ENCODE results near the gene IFNA1.
"Not testable (repeated sequence)": the region's sequence is repeated elsewhere in the genome, so short reads cannot be mapped to it uniquely, and the experiment has no call there.

IFNA1 gene

DNA sequence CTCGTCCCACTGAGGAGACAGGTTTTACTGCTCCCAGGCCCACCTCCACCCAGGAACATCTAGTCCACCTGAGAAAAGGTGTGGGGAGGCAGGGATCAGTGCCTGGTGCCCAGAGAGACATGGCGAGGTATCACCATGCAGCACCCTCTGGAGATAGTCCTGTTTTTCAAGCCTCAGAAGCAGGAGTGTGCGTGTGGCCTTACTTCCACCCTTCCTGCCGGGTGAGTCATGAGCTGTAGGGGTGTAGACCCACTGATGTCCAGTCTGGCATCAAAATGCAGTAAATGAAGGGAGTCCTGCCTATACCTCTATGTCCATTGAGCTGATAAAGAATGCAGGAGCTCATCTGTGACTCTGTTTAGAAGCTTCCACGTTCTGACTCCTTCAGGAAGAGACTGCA lies 9.1 kb downstream of the IFNA1 start:
- DNase-seq, result not testable (repeated sequence)

DNA sequence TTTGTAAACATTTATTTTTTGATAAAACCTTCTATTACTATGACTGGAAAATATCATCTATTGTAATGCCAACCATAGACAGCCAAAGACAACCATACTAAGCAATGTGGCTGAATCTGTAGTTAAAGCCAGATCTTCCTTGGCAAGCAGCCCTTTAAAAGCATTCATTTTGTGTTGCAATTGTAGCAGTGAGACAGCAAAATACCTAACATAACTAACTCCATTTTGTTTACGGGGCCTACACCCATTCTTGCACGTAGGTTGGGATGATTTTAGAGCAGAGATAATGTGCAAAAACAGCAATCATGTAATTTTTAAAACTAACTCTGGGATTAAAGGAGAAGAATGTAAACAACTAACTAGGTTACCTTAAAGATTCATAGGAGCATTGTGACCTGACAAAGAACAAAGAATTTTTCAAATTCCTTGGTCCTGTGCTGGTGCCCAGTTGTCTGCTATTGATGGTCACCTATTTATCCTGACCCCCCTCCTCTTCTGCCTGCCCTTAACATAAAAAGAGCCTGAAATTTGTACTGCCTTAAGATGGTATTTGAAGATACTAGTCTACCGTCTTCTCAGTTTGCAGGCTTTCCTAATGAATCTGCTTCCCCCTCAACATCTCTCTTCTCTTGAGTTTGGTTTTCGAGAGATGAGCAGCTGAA lies 10.6 kb downstream of the IFNA1 start:
- DNase-seq, result no peak

DNA sequence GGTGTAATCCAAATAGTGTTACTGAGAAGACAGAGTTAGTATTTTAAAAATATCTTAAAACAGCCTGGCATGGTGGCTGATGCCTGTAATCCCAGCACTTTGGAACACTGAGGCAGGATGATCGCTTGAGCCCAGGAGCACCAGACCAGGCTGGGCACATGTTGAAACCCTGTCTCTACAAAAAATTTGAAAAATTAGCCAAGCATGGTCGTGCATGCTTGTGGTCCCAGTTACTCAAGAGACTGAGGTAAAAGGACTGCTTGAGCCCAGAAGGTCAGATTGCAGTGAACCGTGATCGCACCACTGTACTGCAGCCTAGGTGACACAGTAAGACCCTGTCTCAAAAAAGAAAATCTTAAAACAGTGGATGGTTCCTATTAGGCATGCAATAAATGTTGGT lies 12.4 kb downstream of the IFNA1 start:
- no peak for DNase-seq

DNA sequence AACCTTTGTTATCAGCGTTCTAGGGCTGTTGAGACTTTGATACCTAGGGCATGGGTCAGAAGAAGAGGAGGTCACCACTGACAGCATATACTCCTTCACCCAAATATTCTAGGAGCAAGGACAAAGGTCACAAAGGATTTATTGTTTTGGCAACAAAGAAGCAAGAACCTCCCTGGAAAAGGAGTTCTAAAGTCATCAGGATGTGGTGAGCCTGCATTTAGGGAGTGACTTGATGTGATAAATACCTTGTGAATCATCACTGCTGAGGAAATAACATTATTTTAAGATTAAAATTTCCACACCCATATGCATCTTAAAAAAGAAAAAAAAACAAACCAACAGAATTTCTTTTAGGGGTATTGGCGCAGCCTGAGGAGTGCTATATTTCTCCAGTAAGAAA lies 13.9 kb downstream of the IFNA1 start:
- no peak for DNase-seq

DNA sequence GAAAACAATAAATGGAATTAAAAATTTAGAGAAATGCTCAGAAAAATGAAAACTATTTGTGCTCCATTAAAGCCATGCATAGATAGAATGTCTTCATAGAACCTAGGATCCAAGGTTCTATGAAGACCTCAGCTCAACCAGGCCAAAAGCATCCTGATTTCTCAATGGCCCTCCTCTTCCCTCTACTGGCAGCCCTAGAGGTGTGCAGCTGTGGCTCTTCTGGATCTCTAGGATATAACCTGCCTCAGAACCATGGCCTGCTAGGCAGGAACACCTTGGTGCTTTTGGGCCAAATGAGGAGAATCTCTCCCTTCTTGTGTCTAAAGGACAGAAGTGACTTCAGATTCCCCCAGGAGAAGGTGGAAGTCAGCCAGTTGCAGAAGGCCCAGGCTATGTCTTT lies 15.1 kb downstream of the IFNA1 start:
- no peak for DNase-seq

DNA sequence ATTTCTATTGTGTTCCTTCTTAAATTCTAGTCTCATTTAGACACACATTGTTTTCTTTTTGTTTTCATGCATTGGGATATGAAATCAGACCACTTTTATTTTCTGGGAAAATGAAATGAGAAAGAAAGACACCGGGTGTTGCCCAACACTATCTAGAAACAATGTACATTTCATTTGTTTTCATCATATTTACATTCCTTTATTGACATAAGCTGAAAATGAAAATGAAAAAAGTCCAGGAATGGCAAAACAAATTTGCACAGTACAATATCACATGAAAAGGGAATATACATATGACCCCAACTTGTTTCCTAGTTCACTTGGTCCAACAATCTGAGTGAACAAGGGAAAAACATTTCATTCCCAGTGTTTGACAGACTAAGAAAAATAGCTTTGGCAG lies 21.1 kb downstream of the IFNA1 start:
- no peak for DNase-seq

DNA sequence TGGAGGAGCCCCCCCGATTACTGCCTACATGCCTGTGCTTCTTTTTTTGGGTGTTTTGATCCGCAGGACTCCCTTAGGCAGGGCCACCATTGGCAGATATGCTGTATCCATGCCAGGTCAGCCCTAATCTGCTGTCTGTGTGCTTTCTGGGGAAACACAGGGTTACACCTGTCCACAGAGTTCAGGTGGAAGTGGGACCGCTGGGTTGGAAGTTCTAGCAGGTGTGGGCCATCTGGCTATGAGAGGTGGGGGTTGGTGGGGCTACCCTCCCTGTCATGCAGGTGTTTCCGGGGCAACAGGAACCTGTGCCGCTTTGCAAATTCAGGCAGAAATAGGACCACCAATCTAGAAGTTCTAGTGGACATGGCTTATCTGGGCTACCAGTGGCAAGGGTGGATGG lies 24.9 kb downstream of the IFNA1 start:
- DNase-seq, result no peak

DNA sequence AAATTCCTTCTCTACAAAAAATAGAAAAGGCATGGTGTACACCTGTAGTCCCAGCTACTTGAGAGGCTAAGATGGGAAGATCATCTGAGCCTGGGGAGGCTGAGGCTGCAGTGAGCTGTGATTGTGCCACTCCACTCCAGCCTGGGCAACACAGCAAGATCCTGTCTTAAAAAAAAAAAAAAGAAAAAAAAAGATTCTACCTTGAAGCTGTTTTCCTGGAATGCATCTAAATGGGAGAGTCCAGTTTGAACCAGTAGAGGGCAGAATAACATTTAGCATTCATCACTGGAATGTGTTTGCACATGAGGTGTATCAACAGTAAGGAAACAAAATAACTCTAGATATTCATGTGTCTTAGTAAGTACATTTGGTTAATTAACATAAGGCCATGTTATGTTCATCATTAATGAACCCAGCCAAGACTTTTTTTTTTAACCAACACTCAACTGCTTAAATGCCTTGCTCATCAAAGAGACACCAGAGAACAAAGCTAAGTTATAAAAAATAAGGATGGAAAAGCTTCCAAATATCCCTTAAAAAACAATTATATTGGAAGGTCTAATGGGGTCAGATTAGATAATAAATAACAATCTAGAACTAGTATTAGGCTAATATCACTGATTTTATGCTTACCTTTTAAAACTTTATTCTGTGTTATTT lies 25.8 kb downstream of the IFNA1 start:
- DNase-seq, result no peak

DNA sequence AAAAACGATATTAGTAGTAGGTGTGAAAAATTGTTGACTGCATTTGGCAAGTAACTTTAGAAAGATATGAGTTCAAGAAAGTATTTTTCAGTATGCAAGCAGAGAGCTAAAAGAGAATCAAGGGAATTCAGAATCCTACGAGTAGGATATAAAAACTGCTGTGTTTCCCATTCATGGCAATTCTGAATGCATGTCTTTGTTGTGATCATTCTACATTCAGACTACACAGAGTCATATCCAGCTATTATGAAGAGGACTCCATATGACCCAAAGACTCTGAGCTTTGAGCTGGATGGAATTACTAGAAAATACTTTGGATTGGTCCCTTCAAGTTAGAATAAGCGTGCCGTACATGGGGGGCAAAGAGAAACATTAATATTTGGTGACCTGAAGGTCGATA lies 29.9 kb downstream of the IFNA1 start:
- DNase-seq, result no peak

DNA sequence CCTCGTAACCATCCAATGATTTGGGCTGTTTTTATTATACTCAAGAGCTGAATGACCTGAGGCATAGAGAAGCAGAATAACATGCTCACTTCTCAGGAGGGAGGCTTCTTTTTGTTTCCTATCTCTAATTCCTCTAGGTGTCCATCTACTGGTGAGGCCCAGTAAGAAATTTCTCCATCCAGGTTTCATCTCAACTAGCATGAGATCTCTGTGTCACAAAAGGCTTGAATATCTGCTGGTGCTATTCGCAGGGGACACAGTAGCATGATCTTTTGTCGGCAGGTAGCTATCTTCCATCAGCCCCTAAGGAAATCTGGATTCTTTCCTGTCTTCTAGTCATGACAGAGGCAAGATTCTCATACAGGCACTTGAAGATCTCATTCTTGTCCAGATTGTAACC lies 33.0 kb downstream of the IFNA1 start:
- no peak for DNase-seq

DNA sequence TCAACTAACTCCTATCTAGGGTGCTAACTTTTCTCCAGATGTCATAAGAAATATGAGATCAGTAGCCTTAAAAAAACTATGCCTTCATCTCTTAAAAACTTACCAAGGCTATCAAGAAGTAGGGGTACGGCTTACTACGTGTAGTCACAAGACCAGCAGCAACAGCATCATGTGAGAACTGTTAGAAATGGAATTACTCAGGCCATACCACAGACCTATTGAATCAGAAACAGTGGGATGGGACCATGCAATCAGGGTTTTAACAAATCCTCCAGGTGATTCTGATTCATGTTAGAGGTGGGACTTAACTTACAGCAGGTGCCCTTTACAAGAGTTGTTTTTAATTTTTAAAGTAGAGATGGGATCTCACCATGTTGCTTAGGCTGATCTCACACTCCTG lies 37.2 kb downstream of the IFNA1 start:
- DNase-seq, result no peak

DNA sequence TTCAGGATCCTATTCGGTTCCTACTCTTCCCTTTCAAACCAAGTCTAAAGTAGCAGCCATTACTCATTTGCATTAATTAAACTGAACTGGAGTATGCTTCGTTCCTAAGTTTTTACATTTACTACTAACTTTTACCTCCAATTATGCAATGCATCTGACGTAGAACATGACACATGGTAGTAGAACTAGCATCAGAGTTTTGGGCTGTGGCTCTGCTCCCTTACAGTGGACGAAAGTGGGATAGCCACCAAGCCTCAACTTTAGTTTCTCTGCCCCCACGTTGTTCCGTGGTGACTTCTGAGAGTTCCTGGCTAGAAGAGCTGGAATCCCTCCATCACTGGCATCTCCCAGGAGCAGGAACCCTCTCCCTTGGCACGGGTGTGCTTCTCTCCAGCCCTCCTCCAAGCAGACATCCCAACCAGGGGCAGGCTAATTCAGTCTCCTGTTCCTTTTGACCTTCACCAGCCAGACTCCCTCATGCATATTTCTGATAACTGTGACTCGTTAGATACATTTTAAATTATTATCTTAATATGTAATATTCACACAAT lies 39.0 kb downstream of the IFNA1 start:
- DNase-seq, result no peak

DNA sequence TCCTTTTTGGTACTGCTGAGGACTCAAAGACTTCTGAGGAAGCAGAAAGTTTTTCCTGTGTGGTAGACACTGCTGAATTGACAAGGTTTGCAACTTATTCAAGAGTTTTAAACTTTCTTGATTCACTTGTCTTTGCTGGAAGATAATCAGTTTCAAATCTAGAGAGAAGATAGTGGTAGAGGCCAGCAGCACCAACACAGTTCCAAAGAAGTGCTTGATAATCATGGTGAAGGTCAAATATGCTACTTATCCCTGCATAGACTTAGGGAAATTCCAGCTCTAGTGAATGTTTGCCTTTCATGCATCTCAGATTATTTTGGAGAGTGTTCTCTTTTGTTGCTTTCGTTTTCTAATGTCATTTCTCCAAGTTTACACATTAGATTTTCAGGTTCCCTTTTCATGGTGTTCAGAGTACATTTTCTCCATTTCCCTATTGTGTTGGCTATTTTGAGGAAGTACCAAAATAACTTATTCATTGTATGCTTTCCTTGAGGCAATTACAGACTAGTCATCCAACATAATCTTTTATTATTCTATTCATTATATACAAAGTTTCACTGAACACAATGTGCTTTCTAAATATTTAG lies 41.3 kb downstream of the IFNA1 start:
- DNase-seq, result no peak

DNA sequence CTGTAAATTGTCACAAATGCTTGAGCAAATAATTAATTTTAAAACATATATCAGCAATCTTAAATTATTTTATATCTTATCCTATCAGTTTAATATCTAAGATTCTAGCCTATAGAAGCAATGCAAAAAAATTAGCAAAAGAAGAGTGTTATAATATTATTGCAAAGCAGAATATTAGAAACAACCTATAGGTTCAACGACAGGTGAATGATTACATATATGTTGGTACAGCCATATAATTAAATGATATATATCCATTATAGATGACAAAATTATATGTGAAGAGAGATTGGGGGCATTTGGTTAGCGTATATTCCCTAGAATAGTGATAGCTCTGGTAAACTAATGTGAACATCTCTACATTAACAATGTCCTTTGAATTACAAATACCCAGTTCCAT lies 42.0 kb downstream of the IFNA1 start, which contains the start of gene IFNE:
Gene IFNE (minus strand): TSS at position 101 of the 400 bp plus-strand sequence. CDS start 619 bp downstream, outside the sequence.
- no peak for DNase-seq

All from NCI-H2029 (cell line).